ENCODE measurements around the gene SMIM5. TPM values are rescaled to one million over a fixed set of nuclear protein-coding genes. Genes with fewer than 3 reads are reported as not detected.

The SMIM5 gene
- total RNA-seq, 4 donors from 2014 or later, result 0.66 to 1.9 TPM; not detected in 2

DNA sequence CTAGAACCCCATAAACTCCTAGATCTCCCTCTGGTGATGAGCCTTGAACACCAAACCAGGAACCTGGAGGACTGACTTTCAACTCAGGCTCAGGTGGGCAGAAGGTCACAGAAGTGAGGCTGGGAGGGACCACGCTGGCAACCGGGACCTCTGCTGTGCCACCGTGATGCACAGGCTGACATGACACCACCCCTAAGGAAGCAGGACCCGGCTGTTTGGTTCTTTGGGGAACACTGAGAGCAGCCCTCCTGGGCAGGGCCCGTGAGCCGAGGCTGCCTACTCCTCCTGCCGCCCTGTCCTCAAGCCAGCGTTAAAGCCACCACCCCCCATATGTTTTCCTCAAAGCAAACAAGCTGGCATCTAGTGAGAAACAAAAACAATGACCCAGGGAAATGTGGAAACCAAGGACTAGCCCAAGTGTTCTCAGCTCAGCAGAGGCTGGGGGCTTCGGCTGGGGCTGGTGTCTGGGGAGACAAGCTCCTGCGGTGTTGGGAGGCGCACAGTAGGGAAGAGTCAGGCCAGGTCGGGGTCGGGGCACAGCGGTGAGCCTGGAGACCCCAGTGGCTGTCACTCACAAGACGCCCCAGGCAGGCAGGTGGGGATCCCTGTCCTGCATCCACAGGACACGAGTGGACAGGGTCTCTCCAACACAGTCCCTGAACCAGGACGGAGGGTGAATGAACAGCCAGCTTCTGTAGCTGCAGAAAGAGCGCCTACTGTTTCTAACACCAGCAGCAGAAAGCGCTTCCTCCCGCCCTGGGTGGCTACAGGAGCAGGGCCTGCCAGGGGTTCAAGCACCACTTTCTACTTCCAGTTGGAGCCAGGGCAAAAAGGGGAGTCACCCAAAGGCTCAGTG lies 1.7 kb downstream of the SMIM5 start:
- TF ChIP-seq, protein P1, sequence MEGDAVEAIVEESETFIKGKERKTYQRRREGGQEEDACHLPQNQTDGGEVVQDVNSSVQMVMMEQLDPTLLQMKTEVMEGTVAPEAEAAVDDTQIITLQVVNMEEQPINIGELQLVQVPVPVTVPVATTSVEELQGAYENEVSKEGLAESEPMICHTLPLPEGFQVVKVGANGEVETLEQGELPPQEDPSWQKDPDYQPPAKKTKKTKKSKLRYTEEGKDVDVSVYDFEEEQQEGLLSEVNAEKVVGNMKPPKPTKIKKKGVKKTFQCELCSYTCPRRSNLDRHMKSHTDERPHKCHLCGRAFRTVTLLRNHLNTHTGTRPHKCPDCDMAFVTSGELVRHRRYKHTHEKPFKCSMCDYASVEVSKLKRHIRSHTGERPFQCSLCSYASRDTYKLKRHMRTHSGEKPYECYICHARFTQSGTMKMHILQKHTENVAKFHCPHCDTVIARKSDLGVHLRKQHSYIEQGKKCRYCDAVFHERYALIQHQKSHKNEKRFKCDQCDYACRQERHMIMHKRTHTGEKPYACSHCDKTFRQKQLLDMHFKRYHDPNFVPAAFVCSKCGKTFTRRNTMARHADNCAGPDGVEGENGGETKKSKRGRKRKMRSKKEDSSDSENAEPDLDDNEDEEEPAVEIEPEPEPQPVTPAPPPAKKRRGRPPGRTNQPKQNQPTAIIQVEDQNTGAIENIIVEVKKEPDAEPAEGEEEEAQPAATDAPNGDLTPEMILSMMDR (IDR thresholded peaks at IDR 0.05; ENCODE audit: low read depth), result no peak

DNA sequence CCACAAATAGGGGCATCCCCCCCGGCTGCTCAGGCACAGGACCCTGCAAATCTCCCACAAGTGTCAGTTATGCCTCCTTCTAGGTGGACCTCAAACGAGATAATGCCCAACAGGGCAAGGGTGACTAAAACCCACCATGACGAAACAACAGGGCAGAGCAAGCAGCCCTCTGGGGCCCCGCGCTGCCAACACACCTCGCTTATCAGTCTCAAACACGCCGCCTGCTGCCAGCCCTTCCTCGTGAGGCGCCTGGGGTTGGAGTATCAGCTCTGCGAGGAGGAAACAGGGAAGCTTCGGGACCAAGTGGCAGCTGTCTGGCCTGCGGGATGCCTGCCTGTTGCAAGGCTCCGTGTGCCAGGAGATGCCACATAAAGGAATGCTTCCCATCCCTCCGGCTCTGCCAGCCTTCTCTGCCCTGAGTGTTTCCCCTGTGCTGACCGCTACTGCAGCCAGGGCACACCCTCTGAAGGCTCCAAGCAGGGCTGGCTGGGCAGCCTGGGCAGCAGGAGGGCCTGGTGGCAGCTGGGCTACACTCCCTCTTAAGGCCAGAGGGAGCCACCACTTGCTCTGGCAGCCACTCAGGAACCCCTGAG lies 2.5 kb downstream of the SMIM5 start:
- TF ChIP-seq, protein P1 (IDR thresholded peaks at IDR 0.05; ENCODE audit: low read depth), result no peak

DNA sequence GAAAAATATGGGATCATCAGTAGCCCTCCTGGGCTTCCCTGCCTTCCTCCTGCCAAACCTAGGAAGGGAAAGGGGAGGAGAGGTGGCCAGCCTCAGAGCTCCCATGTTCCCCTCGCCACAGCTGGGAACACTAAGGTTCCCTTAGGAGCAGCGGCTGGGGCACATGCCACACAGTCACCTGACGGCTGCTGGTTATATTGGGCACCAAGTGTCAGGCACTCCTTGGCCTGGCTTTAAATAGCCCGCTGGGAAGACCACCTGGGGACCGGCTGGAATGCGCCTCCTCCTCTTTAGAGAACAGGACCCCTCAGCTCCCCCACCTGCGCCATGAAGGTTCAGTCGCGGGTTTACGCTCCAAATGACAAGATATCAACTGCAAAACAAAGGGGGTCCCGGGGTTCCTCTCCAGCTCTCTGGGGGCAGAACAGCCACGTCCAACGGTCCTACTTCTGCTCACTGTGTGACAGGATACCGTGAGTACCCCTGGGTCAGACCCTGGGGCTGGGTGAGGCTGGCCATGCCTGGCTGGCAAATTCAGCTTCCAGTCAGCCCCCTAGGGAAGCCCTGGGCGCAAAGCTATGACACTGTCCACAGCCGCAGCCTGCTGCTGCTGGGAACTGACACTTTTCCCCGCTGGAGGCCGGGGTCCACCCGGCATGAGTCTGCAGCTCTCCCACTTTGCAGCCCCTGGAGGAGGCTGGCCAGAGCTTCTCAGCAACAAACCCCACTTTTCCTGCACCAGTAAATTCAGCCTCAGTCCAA lies 3.3 kb downstream of the SMIM5 start:
- TF ChIP-seq, protein P1 (IDR thresholded peaks at IDR 0.05; ENCODE audit: low read depth), result no peak

DNA sequence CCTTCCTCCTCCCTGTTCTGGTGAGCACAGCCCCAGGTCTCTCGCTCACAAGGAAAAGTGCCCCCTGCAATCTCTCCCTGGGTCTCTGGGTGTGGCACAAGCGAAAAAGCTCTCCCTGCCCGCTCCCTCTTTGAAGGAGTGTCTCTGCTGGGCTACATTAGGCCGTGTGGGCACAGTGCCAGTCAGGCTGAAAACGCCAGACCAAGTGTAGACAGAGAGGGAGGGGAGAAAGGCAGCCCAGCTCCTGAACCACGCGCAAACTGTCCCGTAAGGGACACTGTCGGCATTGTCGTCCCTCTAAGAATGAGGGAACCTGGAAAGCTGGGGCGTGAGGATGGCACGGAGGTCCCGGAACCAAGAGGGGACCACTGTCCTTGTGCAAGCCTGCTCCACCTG lies 3.9 kb downstream of the SMIM5 start:
- TF ChIP-seq, protein P1 (IDR thresholded peaks at IDR 0.05; ENCODE audit: low read depth), result no peak

DNA sequence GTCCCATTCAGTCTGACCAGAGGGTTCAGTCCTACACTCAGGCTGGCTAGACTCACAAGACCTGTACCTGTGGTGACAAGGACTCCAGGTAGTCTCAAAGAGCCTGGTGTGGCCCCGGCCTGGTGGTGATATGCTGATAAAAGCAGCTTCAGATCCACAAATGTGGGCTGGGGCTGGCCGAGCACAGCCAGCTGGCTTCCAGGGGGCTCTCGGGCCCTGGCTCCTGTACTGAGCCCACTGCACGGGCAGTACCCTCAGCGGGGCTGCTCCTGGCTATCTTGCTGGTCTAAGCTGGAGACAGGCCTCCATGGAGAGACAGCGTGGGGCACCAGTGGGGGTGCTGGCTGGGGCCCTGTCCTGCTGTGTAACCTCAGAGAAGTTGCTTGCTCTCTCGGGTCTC lies 4.3 kb downstream of the SMIM5 start:
- TF ChIP-seq, protein P1 (IDR thresholded peaks at IDR 0.05; ENCODE audit: low read depth), result no peak

DNA sequence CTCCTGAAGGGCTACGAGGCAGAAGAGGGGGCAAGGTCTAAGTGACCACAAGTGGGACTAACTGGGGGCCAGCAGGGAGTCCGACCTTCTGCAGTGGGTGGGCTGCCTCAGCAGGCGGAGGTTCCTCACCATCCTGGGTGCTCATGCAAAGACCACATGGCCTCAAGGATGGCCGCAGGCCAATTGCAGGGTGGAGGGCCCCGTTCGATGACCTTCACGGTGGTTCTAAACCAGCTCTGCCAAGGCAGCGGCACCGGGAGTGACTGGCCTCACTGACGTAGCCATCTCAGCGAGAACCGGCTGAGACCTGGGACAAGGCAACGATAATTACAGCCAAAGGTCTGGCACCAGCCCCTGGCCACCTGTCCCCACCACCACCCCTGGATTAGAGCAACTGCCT lies 5.7 kb downstream of the SMIM5 start:
- TF ChIP-seq, protein P1 (IDR thresholded peaks at IDR 0.05; ENCODE audit: low read depth), result no peak

DNA sequence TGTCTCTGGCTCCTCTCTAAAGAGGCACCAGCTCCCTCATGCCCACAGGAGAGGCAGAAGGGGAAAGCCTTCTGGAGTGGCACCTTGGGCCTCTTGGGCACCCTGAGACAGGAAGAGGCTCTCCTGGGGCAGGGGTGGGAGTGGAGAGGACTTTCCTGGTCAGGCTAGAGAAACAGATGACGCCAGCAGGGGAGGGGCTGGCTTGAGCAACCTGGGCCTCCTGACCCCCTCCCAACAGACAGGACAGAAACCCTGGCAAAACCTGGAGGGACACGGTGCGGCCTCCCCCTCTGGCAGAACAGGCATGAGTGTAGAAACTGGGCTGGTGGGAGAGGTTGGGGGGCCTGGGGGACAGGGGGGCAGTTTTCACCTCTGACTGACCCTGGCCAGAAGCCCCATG lies 6.1 kb downstream of the SMIM5 start:
- TF ChIP-seq, protein P1 (IDR thresholded peaks at IDR 0.05; ENCODE audit: low read depth), result no peak

All from subcutaneous adipose tissue (tissue), 4 donors.